ENCODE data around the gene CCDC183.
A peak's percentile ranks its signal among the peaks of the same experiment; 100 is the strongest.
"Not testable (repeated sequence)": the region's sequence is repeated elsewhere in the genome, so short reads cannot be mapped to it uniquely, and the experiment has no call there.

Gene CCDC183

DNA sequence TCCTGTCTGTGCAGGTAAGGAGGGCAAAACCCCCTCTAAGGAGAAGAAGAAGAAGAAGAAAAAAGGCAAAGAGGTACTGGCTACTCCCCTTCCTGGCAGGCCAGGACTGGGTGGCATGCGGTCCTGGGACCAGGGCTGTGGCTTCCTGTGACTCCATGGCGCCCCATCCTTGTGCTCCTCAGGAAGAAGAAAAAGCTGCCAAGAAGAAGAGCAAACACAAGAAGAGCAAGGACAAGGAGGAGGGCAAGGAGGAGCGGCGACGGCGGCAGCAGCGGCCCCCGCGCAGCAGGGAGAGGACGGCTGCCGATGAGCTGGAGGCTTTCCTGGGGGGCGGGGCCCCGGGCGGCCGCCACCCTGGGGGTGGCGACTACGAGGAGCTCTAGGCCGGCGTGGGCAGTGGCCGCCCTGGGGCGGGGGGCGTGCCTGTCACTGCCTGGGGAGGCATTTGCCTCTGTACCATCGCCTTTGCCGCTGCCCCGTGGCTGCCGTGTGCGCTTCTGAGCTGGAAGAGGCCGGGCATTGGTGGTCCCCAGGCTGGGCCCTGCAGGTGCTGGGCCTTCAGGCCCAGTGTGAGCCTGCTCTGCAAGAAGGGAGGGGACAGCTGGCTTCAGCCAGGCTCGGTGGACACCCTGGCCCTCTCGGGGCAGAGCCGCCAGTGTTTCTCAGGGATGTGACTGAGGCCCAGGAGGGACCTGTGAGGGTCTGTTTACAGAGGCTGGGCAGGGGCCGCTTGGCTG lies 44.2 kb downstream of the CCDC183 start:
- no peak for DNase-seq

DNA sequence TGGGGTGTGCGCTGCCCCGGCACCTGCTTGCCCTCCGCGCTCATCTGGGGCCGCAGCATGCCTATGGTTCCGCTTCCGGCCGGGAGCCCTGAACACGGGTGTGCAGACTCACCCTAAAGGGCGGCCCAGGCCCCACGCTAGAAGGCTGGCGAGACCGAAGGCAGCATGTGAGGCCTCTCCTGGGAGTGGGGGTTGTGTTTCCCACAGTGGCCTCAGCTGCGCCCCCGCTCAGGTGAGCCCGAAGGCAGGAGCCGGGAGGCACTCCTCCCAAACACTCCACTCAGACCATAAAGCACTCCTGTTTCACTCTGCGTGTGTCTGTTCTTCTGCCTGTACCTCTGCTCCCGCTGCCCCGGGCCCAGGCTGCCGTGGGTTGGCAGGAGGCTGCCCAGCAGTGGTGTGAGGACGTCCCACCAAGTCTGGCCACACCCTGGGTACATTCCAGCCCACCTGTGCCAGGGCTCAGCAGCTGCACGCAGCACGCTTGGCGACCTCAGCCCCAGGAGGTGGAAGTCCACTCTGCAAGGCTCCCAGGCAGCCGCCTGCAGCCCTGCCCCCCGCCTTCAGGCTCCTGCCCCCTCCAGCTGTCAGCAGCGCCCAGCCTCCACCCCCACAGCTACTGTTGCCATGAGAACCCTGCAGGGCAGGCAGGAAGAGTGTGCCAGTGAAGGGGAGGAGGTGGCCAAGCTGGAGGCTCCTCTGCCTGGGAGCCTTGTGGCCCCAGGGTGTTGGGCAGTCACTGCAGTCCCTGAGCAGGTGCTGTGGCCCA lies 44.9 kb downstream of the CCDC183 start:
- DNase-seq = no peak

DNA sequence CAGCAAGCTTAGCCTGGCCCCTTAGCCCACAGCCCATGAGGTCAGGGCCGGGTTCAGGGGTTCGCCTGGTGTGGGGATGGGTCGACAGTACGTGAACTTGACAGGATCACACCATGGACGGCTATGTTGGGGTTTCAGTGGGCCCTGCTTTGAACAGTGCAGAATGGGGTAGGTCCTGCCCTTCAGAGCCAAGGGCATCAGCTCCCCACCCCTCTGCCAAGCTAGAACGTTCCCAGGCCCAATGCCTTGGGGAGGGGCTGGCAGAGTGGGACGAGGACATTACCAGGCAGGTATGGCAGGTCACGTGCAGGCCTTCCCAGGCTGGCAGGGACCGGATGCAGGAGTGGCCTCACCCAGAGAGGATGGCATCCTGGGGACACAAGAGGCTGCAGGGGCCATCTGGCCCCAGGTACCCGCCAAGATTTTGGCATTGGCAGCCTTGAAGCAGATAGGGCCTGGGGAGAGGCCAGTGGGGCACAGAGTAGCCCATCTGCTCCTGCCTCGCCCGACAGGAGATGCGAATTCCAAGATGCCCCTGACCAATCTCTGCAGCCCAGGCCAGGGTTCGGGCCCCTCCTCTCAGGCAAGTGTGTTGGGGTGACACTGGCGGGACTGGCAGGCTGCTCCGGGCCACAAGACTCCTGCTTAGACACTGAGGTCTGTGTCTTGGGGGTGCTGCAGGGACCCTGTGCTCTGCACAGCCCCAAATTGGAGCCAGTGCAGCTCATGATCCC lies 45.7 kb downstream of the CCDC183 start:
- DNase-seq = not testable (repeated sequence)

DNA sequence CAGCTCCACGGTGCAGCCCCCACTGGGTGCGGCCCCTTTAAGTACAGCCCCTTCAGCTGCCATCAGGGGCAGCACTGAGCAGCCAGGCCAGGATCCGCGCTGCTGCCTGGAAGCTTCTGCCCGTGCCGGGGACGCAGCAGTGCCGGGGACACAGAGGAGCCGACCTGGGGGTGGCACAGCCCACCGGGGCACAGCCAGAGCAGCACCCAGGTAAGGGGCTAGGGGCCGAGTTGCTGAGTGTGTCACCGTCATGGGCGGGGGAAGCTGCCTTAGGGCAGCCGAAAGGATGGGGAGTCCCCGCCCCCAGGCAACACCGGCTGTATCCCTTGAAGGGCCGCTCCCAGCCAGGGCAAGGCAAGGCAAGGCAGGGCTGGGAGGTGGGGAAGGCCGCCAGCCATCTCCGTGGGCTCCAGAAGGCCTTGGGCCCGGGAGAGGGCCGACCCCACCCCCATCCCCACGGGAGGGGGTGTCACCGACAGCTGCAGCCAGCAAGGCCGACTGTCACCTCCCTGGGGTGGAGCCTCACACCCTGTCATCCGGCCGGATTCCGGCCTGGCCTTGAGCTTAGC lies 46.3 kb downstream of the CCDC183 start, which contains the start of gene AJM1:
Gene AJM1 (plus strand): TSS at position 99 of the 569 bp plus-strand sequence. CDS start 1,937 bp downstream, outside the sequence.
- DNase-seq = peak; percentile 81

DNA sequence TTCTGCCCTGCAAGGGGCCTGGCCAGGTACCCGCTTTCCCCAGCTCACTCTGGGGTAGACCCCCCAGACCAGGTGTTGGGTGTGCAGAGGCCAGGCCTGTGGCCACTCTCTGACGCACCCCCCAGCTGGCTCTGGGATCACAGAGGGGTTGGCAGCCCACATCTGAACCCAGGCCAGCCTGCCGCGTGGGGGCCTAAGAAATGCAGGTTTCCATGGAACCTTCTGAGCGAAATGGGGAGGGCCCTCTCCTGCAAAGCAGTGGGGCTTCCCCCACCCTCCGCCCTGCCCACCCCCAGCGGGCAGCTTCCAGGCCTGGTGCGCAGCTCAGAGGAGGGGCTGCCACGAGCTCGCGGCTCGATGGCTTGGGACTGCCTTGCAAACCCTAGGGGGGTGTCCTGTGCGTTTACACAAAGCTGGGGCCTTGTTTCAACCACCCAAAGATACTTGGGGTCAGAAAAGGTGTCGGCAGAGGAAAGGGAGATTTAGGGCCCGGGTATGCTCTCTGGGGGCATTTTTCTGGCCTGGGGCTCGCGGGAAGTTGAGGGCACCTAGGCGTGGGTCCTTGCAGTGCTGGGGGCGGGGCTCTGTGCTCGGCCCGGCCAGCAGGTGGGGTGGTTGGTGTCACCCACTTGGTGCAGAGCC lies 47.1 kb downstream of the CCDC183 start:
- not testable (repeated sequence) for DNase-seq

DNA sequence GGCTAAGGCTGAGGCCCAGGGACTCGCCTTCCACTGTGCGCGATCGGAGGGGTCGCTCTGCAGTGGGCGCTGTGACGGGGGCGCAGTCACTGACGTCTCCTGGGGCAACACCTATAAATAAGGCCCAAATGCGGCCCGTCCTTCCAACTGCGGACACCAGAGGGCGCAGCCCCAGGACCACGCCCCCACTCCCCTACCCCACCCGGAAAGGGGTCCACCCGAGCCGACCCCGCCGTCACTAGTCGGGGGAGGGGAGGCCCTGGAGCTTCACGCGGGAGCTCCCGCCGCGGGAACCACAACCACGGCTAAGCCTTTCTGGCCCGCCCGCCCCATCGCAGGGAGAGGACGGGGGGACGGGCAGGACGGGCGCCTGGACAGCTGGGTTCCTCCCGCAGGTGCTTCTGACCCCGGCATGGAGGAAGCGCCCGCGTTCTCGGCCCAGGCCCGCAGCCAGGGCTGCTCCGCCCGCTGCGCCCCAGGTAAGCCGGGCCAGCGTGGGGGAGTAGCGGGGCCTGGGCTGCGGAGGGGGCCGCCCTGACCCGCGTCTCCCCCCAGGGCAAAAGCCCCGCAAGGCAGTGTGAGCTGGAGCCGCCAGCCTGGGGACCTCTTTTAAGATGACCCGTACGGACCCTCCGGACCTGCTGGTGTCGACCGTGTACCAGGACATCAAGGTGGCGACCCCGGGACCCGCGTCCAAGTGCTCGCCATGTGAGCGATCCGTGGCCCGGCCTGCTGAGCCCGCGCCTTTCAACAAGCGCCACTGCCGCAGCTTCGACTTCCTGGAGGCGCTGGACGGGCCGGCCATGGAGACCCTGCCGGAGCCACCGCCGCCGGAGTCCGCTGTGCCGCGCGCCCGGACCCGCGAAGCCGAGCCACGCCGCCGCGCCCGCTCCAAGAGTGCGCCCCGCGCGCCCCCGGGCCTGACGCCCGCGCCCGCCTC lies 47.9 kb downstream of the CCDC183 start:
- not testable (repeated sequence) for DNase-seq

DNA sequence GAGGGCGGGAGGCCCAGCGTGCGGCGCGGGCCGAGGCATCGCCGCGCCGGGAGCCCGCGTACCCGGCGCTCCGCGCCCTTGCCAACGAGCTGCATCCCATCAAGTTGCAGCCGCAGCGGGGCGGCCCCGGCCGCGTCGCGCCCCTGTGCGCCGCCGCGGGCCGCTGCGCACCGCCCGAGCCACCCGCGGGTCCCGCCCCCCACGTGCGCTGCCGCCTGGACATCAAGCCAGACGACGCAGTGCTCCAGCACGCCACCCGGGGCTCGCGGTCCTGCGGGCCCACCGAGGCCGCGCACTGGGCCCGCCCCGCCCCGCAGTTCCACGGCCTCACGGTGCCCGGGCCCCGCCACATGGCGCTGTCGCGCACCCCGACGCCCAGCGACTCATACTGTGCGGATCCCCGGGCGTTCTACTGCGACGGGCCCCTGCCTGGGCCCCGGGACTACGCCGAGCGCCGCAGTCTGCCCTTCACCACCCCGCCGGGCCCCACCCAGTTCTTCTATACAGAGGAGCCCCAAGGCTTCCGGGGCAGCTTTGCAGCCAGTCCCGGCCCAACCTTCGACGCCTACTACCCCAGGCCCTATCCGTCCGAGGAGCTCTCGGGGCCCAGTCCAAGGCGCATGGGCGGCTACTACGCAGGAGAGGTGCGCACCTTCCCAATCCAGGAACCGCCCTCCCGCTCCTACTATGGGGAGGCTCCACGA lies 48.8 kb downstream of the CCDC183 start:
- no peak for DNase-seq

DNA sequence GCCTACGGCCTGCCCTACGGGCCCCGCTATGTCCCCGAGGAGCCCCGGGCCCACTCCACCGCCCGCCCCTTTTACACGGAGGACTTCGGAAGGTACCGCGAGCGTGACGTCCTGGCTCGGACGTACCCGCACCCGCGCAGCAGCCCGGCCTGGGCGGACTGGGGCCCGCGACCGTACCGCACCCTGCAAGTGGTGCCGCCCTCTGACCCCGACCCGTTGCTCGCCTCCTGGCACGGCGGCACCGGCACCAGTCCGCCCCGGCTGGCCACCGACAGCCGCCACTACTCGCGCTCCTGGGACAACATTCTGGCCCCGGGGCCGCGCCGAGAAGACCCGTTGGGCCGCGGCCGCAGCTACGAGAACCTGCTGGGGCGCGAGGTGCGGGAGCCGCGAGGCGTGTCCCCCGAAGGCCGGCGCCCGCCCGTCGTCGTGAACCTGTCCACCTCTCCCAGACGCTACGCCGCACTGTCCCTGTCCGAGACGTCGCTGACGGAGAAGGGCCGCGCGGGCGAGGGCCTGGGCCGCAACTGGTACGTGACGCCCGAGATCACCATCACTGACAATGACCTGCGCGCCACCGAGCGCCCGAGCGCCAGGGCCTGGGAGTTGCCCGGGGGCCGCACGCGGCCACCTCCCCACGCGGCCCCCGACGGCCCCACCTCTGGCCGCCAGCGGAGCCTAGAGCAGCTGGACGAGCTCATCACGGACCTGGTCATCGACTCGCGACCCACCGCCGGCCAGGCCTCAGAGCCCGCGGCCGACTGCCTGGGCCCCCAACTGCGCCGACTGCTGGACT lies 49.5 kb downstream of the CCDC183 start:
- no peak for DNase-seq

DNA sequence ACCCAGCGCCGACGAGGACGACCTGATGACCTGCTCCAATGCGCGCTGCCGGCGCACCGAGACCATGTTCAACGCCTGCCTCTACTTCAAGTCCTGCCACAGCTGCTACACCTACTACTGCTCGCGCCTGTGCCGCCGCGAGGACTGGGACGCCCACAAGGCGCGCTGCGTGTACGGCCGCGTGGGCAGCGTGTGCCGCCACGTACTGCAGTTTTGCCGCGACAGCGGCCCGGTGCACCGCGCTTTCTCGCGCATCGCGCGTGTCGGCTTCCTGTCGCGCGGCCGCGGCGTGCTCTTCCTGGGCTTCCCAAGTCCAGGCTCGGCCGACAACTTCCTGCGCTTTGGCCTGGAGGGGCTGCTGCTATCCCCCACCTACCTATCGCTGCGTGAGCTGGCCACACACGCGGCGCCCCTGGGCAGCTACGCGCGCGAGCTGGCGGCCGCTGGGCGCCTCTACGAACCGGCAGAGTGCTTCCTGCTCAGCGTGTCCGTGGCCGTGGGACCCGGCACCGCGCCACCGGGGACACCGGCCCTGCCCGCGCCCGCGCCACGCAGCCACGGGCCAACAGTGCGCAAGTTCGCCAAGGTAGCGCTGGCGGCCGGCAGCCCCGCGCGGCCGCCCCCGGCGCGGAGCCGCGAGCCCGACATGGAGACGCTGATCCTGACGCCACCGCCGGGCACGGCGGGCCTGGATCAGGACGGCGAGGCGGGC lies 50.4 kb downstream of the CCDC183 start:
- DNase-seq = no peak

DNA sequence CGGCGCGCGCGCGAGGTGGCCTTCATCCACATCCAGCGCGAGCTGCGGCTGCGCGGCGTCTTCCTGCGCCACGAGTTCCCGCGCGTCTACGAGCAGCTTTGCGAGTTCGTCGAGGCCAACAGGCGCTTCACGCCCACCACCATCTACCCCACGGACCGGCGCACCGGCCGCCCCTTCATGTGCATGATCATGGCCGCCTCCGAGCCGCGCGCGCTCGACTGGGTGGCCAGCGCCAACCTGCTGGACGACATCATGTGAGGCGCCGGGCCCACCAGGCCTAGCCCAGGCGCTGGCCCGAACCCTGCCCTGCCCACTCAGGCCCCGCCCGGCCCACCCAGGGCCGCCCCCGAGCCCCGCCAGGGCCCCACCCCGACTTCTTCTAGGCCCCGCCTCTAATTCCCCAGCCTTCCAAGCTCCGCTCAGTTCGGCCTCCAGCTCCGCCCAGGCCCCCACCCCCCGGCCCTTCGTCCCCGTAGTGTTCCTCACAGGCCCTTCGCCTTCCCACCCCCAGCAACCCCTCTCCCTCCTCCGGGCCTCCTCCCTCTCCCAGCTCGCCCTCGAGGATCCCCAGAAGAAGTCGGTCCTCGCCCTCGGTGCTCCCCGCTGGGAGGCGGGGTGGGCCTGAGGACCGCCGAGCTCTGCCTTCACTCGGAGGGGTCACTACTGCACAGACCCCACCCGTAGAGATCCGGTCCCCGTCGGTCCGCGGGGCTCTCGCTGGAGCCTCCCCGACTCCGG lies 51.1 kb downstream of the CCDC183 start:
- DNase-seq = no peak

DNA sequence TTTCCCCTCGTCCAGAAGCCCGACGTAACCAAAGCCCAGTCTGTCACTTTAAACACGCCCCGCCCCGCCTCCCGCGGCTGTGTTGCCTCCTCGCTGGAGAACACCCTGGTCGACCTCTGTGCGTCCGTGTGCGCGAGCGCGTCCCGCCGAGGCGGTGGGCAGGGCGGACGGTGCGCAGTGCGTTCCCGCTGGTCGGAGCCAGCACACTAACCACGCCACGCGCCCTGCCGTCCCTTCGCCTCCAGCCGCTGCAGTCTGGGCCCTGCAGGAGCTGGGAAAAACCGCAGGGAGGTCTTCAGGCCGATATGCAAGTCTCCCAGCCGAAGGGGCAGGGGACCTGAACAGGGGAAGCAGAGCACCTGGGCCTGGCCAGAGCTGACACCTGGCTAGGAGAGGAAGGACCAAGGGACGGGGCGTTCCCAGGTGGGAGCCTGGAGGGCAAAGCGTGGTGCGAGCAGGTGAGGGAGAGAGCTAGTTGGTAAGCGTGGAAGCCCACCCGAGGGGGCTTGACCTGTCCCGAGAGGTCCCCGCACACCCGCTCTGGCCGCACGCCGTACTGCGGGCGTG lies 51.8 kb downstream of the CCDC183 start:
- DNase-seq = no peak

DNA sequence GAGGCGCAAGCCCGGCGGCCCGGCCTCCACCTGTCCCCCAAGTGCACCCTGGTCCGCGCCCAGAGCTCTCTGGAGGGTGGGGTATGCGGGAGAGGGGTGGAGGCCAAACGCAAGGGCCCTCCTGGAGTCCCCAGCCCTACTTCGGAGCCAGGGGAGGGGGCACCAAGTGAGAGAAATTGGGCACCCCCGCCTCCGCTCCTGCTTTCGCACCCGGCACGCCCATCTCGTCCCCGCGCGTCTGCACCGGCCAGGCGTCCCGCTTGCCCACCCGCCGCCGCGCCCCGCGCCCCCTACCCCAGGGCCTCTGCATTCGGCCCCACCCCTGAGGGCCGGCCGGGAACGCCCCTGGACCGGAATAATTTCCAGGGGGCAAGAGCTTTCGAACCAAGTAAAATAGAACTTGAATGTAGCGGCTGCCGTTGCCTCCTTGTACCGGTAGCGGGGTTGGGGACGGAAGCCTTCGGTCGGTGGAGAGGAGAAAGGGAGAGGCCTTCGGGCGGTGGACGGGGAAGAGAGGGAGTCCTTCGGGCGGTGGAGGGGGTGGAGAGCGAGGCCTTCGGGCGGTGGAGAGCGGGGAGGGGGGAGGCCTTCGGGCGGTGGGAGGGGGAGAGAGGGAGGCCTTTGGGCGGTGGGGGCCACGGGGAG lies 52.4 kb downstream of the CCDC183 start:
- no peak for DNase-seq

DNA sequence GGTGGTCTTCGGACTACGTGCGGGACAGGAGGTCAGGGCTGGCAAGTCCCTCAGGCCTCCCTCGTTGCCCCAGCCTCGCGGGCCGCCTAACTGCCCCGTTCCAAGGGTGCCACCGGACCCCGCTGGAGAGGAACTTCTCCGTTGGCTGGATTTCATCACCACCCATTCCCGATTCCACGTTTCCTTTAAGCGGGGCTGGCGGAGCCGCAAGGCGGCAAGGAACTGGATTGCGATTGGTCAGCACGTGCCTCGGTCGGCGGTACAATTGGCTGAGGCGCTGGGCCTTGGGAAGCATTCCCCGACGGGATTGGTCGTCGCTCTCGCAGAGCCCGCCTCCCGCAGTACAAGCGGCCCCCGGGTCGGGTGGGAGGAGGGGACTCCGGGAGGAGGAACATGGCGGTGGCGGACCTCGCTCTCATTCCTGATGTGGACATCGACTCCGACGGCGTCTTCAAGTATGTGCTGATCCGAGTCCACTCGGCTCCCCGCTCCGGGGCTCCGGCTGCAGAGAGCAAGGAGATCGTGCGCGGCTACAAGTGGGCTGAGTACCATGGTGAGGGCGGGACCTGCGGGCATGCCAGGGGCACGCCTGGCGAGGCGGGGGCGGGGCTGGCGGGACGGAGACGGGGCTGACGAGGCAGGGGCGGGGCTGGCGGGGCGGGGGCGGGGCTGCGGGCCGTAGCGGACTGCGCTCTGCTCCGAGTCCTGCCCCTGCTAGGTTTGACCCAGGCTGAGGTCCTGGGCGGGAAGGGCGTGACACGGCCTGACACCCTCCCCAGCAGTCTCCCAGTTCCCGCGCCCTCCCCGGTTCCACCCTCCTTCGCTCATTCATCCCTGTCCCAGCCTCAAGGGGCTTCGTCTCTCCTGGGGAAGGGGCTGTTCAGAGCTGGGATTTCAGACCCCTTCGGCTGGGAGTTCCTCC lies 53.2 kb downstream of the CCDC183 start, which contains the start of gene PHPT1:
Gene PHPT1 (plus strand): TSS at position 372 of the 922 bp plus-strand sequence. CDS start 22 bp downstream, at position 394.
- peak; percentile 96 for DNase-seq

DNA sequence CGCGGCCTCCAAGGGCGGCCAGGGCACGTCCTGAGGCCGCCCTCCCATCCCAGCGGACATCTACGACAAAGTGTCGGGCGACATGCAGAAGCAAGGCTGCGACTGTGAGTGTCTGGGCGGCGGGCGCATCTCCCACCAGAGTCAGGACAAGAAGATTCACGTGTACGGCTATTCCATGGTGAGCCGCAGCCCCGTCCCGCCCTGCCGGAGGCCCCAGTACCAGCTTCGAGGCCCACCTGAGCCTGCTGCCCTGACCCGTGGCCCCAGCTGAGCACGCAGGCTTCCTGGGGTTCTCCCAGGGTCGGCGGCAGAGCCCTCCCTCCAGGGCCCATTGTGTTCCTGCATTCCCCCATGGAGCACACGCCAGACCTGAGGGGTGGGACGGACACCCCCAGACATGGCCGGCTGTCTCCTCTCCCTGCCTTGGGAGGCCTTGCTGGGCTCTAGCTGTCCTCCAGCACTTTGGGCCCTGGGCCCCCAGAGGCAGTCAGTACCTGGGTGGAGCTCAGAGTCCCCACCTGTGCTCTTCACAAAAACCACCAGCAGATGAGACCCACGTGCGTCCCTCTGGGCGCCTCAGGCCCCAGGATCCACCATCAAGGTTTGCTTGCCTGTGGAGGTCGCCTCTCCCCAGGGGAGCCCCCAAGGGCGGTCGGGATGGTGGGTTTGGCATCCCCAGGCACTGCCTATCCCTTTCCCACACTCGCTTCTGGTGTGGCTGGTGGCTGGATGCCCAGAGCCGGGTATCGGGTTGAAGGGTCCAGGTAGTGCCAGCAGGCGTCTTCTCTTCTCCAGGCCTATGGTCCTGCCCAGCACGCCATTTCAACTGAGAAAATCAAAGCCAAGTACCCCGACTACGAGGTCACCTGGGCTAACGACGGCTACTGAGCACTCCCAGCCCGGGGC lies 54.1 kb downstream of the CCDC183 start:
- DNase-seq = no peak
